Measurements from ENCODE around the gene NEB. TPM values are rescaled to one million over a fixed set of nuclear protein-coding genes. Genes with fewer than 3 reads are reported as not detected.

Gene NEB
- total RNA-seq, 1 donor from 2014 or later, result 0.08 TPM

- Mint-ChIP-seq H3K27ac (no peak overlapping the region), H3K27me3 (ENCODE audit: insufficient read depth) (no peaks in the 10 kb centered on the region)
Observed at GRCh38 chr2:151525821-151526373, 208.4 kb downstream of the NEB start.

DNA sequence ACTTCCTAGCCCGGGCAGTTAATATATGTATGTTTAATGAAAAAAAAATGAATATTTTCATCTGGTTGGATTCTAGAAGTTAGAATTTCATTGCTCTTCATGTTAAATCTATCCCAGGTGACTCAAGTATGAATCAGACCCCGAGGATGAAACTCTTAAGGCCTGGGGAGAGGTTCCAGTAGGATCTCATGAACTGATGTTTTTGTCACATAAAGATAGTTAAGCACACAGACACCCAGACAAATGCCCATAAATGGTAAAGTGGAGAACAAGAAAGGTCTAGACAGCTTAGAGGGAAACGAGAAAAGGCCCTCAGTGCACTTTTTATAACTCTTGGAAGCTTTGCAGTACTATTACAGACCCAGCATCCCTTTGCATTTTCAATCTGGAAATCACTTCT lies 210.4 kb downstream of the NEB start:
- H3K9me3 Mint-ChIP-seq, result no peaks in the 10 kb centered on the region
- H3K27ac Mint-ChIP-seq, result no peak overlapping the region
- H3K27me3 Mint-ChIP-seq (ENCODE audit: insufficient read depth), result no peaks in the 10 kb centered on the region
- DNase-seq (ENCODE audit: low spot score), result no peak
- no peaks in the 10 kb centered on the region for H3K4me1 Mint-ChIP-seq (ENCODE audit: low read depth)
- intact Hi-C loops (cut with micrococcal nuclease), result no loop called here
- no peak overlapping the region for H3K4me3 Mint-ChIP-seq
- no peaks in the 10 kb centered on the region for H3K36me3 Mint-ChIP-seq (ENCODE audit: low read depth)

More at GRCh38 chr2:151525821-151526373, 208.4 kb downstream of the NEB start:
- H3K4me3 Mint-ChIP-seq, result no peak overlapping the region
- no peaks in the 10 kb centered on the region for H3K36me3 Mint-ChIP-seq (ENCODE audit: low read depth)
- DNase-seq (ENCODE audit: low spot score), result no peak
- intact Hi-C loops (cut with micrococcal nuclease), result no loop called here
- no peaks in the 10 kb centered on the region for H3K4me1 Mint-ChIP-seq (ENCODE audit: low read depth)
- H3K9me3 Mint-ChIP-seq, result no peaks in the 10 kb centered on the region

- Mint-ChIP-seq H3K27ac (no peak overlapping the region), H3K4me3 (no peak overlapping the region), H3K9me3 (no peaks in the 10 kb centered on the region), H3K36me3 (ENCODE audit: low read depth) (no peaks in the 10 kb centered on the region), H3K27me3 (ENCODE audit: insufficient read depth) (no peaks in the 10 kb centered on the region), H3K4me1 (ENCODE audit: low read depth) (no peaks in the 10 kb centered on the region)
- intact Hi-C loops (cut with micrococcal nuclease), result no loop called here
- DNase-seq (ENCODE audit: low spot score), result no peak
Observed at GRCh38 chr2:151522556-151522955, 211.7 kb downstream of the NEB start.

- no peak overlapping the region for H3K27ac Mint-ChIP-seq
- H3K9me3 Mint-ChIP-seq, result no peaks in the 10 kb centered on the region
- no peak for DNase-seq (ENCODE audit: low spot score)
- H3K4me1 Mint-ChIP-seq (ENCODE audit: low read depth), result no peaks in the 10 kb centered on the region
- H3K27me3 Mint-ChIP-seq (ENCODE audit: insufficient read depth), result no peaks in the 10 kb centered on the region
- intact Hi-C loops (cut with micrococcal nuclease), result no loop called here
- no peaks in the 10 kb centered on the region for H3K36me3 Mint-ChIP-seq (ENCODE audit: low read depth)
- no peak overlapping the region for H3K4me3 Mint-ChIP-seq
Observed at GRCh38 chr2:151520976-151521375, 213.3 kb downstream of the NEB start.

DNA sequence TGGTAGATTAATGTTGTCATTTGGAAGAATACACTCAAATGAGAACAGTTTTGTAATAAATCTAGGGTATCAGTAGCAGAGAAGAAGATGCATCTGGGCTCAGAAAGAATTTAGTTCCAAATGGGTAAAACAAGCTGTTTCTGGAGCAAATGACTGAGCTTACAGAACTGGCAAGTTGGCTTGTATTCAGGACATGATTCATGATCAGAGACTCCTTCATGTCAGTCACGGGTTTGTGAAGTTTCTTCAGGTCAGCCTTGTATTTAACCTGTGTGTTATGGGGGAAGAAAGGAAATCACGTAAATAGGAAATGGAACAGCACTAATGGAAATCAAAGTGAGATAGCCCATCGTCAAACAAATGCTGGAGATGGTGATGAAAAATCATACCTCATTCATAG lies 215.5 kb downstream of the NEB start:
- no peak overlapping the region for H3K4me3 Mint-ChIP-seq
- no peaks in the 10 kb centered on the region for H3K4me1 Mint-ChIP-seq (ENCODE audit: low read depth)
- no peak overlapping the region for H3K27ac Mint-ChIP-seq
- no peaks in the 10 kb centered on the region for H3K9me3 Mint-ChIP-seq
- intact Hi-C loops (cut with micrococcal nuclease), result no loop called here
- no peaks in the 10 kb centered on the region for H3K36me3 Mint-ChIP-seq (ENCODE audit: low read depth)
- no peak for DNase-seq (ENCODE audit: low spot score)
- H3K27me3 Mint-ChIP-seq (ENCODE audit: insufficient read depth), result no peaks in the 10 kb centered on the region

GRCh38 chr2:151508519-151508918 lies 225.8 kb downstream of the NEB start:
- Mint-ChIP-seq H3K4me1 (ENCODE audit: low read depth) (no peaks in the 10 kb centered on the region), H3K4me3 (no peak overlapping the region), H3K27ac (no peak overlapping the region), H3K27me3 (ENCODE audit: insufficient read depth) (no peaks in the 10 kb centered on the region), H3K9me3 (no peaks in the 10 kb centered on the region), H3K36me3 (ENCODE audit: low read depth) (peaks cover 3% of the 10 kb centered on the region)
- no peak for DNase-seq (ENCODE audit: low spot score)
- intact Hi-C loops (cut with micrococcal nuclease), result no loop called here

DNA sequence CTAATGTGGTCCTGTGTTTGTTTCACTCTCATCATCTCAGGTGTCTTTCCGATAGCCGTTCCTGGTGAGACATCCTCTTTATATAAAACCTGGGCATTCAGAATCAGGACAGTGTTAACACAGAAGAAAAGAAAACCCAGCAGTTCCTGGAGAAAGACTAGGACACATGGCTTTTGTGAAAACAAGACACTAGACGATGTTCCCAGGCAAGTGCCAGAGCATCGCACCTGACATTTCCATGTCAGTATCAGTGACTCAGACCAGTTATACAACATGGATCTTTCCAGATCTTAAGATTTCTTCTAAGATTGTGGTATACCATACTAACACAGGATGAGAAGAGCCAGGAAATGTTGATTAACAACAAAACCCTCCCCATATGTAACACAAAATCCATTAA lies 228.1 kb downstream of the NEB start:
- Mint-ChIP-seq H3K4me1 (ENCODE audit: low read depth) (no peaks in the 10 kb centered on the region), H3K27ac (no peak overlapping the region), H3K9me3 (no peaks in the 10 kb centered on the region), H3K27me3 (ENCODE audit: insufficient read depth) (no peaks in the 10 kb centered on the region), H3K4me3 (no peak overlapping the region), H3K36me3 (ENCODE audit: low read depth) (peaks cover 3% of the 10 kb centered on the region)
- no peak for DNase-seq (ENCODE audit: low spot score)
- intact Hi-C loops (cut with micrococcal nuclease), result no loop called here

DNA sequence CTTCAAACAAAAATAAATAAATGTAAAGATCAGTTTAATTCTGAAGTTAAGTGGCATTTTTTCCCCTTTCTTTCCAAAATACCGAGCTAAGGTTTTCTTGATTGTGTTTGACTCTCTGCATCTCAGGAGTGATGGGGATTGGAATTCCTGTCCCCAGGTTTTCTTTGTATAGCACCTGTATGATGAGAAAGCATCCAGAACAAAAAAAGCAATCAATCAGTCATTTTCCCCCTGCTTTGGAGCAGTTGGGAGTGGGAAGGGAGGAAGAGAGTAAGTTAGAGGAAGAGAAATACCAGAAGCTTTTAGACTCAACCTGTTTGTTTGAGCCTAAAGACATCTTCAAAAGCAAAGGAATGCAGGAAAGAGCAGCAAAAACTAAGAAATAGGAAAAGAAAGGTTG lies 236.1 kb downstream of the NEB start:
- H3K27ac Mint-ChIP-seq, result no peak overlapping the region
- peaks cover 2% of the 10 kb centered on the region for H3K36me3 Mint-ChIP-seq (ENCODE audit: low read depth)
- no peaks in the 10 kb centered on the region for H3K4me1 Mint-ChIP-seq (ENCODE audit: low read depth)

GRCh38 chr2:151491496-151491895 lies 242.8 kb downstream of the NEB start:
- intact Hi-C loops (cut with micrococcal nuclease), result no loop called here
- Mint-ChIP-seq H3K4me3 (no peak overlapping the region), H3K27me3 (ENCODE audit: insufficient read depth) (no peaks in the 10 kb centered on the region), H3K27ac (no peak overlapping the region), H3K36me3 (ENCODE audit: low read depth) (peaks cover 7% of the 10 kb centered on the region), H3K4me1 (ENCODE audit: low read depth) (no peaks in the 10 kb centered on the region), H3K9me3 (no peaks in the 10 kb centered on the region)
- DNase-seq (ENCODE audit: low spot score), result no peak

More for the DNA sequence above, 236.1 kb downstream of the NEB start:
- intact Hi-C loops (cut with micrococcal nuclease), result no loop called here
- Mint-ChIP-seq H3K27me3 (ENCODE audit: insufficient read depth) (no peaks in the 10 kb centered on the region), H3K4me3 (no peak overlapping the region), H3K9me3 (no peaks in the 10 kb centered on the region)
- no peak for DNase-seq (ENCODE audit: low spot score)

- H3K27ac Mint-ChIP-seq, result no peak overlapping the region
- H3K4me1 Mint-ChIP-seq (ENCODE audit: low read depth), result peaks cover 9% of the 10 kb centered on the region
- H3K9me3 Mint-ChIP-seq, result peaks cover 6% of the 10 kb centered on the region
- no peak overlapping the region for H3K4me3 Mint-ChIP-seq
- peaks cover 16% of the 10 kb centered on the region for H3K36me3 Mint-ChIP-seq (ENCODE audit: low read depth)
- intact Hi-C loops (cut with micrococcal nuclease), result no loop called here
- H3K27me3 Mint-ChIP-seq (ENCODE audit: insufficient read depth), result no peaks in the 10 kb centered on the region
- DNase-seq (ENCODE audit: low spot score), result no peak
Observed at GRCh38 chr2:151490276-151490675, 244.0 kb downstream of the NEB start.

DNA sequence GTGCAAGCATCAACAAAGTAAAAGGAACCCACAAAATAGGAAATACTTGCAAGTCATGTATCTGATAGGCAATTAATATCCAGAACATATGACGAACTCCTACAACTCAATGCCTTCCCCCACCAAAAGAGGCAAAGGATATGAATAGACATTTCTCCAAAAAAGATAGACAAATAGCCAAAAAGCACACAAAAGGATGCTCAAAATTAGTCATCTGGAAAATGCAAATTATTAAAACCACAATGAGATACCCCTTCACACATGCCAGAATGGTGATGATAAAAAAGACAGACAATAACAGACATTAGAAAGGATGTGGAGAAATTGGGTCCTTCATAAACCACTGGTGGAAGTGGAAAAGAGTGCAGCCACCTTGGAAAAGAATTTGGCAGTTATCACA lies 248.2 kb downstream of the NEB start:
- Mint-ChIP-seq H3K9me3 (peaks cover 6% of the 10 kb centered on the region), H3K4me1 (ENCODE audit: low read depth) (peaks cover 25% of the 10 kb centered on the region), H3K27ac (no peak overlapping the region), H3K27me3 (ENCODE audit: insufficient read depth) (no peaks in the 10 kb centered on the region), H3K36me3 (ENCODE audit: low read depth) (peaks cover 34% of the 10 kb centered on the region), H3K4me3 (no peak overlapping the region)
- intact Hi-C loops (cut with micrococcal nuclease), result loop anchor here (10.0 kb wide), 2 partner anchors 149 to 539 kb away; no protein-coding TSS in a partner anchor
- DNase-seq (ENCODE audit: low spot score), result no peak

GRCh38 chr2:151484100-151484499 lies 250.2 kb downstream of the NEB start:
- Mint-ChIP-seq H3K27me3 (ENCODE audit: insufficient read depth) (no peaks in the 10 kb centered on the region), H3K4me3 (no peak overlapping the region), H3K4me1 (ENCODE audit: low read depth) (peaks cover 35% of the 10 kb centered on the region), H3K36me3 (ENCODE audit: low read depth) (peaks cover 39% of the 10 kb centered on the region), H3K27ac (no peak overlapping the region), H3K9me3 (peaks cover 6% of the 10 kb centered on the region)
- intact Hi-C loops (cut with micrococcal nuclease), result loop anchor here (5.0 to 10.0 kb wide), 3 partner anchors 151 to 541 kb away; partner anchors contain the start of gene ARL5A
- no peak for DNase-seq (ENCODE audit: low spot score)

DNA sequence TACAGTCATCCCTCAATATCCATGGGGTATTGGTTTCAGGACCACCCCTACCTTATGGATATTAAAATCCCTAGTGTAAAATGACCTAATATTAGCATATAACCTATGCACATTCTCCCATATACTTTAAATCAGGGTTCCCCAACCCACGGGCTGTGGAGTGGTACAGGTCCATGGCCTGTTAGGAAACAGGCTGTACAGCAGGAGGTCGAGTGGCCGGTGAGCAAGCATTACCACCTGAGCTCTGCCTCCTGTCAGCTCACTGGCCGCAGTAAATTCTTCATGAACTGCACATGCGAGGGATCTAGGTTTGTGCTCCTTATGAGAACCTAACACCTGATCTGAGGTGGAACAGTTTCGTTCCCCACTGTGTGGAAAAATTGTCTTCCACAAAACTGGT lies 250.7 kb downstream of the NEB start:
- intact Hi-C loops (cut with micrococcal nuclease), result loop anchor here (2.0 to 10.0 kb wide), 4 partner anchors 151 to 853 kb away; partner anchors contain the start of gene ARL5A
- Mint-ChIP-seq H3K4me3 (no peak overlapping the region), H3K36me3 (ENCODE audit: low read depth) (peaks cover 43% of the 10 kb centered on the region), H3K9me3 (peaks cover 6% of the 10 kb centered on the region), H3K27ac (no peak overlapping the region), H3K4me1 (ENCODE audit: low read depth) (peaks cover 35% of the 10 kb centered on the region), H3K27me3 (ENCODE audit: insufficient read depth) (no peaks in the 10 kb centered on the region)
- DNase-seq (ENCODE audit: low spot score), result no peak

Measured in activated T-helper 1 cell treated with anti-CD3 and anti-CD28 coated beads, Interleukin-12 subunit alpha, Interleukin-12 subunit beta, Interleukin-2, Interleukin-4 antibody, amounts not matched to agents 30 ng/mL and 10 ng/mL and 1 ng/mL, durations not matched to agents 14 hours and 24 hours and 36 hours (primary cell).